Right hindlimb (tissue), 1 donor: ENCODE results near the gene THSD4.

Experiments
- DNase-seq: peaks from one replicate; pipeline ENCODE4 v3.0.0-alpha.2; 2018

THSD4 gene

DNA sequence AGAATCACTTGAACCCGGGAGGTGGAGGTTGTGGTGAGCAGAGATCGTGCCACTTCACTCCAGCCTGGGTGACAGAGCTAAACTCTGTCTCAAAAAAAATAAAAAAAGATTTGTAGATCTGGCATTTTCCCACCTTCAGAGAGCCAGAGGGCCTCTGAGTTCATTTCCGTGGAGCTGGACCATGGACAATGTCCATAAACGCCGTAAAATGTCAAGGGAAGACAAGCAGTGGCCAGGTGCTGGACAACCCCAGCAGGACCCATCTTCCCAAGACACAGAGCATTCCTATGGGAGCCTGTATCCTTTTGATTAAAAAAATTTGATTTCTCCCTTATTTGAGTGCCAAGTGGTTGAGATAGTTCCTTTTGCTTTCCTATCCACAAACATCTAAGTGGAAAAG lies 627.7 kb downstream of the THSD4 start:
- no peak for DNase-seq

DNA sequence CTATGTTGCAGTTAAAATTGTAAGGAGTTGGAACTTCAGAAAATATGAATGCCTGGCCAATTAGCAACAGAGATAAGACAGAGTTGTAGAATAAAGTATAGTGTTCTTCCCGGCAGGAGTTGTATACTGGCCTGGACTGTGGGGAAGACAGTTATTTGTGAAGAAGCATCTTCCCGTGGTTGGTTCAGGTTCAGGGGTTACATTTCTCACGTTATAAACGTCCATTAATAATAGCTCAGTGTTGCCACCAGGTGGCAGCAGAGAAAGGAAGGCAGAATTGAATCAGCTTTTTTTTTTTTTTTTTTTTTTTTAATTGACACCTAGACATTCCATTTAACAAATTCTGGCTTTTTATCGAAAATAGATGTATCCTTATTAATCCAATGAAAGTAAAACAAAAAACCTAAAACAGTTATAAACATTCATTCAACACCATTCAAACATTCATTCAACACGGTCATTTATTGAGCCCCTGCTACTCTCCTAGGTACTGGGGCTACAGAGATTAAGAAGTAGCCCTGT lies 628.7 kb downstream of the THSD4 start:
- DNase-seq = peak; percentile 57

DNA sequence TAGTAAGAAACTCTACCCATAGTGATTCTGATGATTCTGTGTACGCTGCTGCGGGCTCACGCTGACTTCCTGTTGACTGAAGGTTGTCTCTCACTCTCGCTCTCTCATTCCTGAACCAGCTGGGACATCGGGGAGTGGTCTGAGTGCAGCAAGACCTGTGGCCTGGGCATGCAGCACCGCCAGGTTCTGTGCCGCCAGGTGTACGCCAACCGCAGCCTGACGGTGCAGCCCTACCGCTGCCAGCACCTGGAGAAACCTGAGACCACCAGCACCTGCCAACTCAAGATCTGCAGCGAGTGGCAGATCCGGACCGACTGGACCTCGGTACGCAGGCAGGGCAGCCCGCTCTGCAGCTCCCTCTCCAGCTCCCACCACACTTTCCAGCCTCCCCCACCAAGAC lies 631.4 kb downstream of the THSD4 start:
- DNase-seq = no peak

DNA sequence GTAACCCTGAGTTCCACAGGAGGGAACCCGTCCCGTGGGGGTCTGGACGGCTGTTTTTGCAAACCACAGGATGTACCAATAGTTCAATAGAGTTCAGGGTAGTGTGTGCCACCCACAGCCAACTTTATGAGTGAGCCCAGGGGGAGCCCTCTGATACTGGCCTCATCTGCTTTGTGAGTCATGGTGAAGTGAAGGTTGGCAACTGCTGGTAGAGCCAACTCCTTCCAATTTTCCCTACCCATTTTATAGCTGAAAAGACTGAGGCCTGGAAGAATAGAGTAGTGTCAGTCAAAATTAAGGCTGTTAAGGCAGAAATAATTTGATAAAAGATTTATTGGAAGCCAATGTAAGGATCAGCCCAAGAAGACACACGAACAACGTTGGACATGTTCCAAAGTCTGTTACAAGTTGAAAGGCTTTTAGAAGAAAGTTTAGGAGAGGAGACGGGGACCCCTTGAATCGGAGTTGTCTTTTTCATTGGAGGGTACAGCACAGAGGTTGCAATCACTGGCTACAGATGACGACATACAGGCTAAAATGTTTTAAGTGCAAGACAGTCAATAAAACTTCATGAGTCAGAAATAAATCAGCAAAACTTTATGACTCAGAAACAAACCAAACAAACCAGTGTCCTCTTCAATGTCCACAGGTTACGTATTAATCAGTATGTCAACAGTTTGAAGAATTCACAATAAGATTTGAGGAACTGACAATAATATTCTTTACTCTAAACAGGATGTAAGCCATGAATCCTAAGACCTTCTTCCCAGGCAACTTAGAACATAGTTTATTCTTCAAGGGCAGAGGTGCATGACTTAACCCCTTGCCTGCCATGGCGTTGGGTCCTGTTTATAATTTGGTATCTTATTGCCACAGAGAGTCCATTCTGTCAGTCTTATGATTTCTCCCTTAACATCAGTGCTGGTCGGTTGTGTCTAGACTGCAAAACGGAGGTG lies 632.1 kb downstream of the THSD4 start:
- DNase-seq = no peak

DNA sequence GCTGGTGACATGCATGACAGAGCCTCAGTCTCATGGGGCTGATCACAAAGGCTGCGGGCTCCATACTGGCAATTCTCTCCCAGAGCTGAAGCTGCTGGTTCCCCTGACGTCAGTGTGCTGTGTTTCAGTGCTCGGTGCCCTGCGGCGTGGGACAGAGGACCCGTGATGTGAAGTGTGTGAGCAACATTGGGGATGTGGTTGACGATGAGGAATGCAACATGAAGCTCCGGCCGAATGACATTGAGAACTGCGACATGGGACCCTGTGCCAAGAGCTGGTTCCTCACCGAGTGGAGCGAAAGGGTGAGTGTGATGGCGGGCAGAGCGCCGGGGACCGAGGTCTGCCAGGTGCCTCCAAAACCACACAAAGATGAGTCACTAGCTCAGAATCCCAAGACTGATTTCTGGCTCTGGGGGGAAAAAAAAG lies 633.0 kb downstream of the THSD4 start:
- no peak for DNase-seq

DNA sequence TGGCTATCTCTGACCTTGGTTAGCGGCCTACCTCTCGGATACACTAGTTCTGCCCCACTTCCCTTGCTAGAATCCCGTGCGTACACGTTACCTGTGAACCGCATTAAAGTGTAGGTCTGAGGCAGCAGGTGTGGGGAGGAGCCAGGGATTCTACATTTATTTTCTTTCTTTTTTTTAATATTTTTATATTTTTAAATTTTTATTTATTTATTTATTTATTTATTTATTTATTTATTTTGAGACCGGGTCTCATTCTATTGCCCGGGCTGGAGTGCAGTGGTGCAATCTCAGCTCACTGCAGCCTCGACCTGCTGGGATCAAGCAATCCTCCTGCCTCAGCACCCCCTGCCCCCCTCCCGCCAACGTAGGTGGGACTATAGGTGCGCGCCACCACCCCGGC lies 634.2 kb downstream of the THSD4 start:
- no peak for DNase-seq

DNA sequence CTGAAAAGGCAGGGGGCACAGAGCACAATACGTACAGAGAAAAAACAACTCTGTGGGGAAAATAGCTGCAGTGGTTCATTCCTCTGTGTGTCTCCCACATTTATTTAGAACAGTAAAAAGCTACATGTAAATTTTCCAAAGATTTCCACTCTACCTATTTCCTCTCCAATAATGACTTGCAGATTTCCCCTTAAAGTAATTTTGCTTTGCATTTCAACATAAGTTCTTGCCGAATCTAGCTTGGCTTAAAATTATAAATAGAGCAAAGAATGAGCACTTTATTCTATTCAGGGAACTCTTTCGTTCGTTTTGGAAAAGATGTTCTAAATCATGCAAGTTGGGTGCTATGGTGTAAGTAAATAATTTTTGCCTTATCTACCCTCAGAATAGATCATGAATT lies 636.9 kb downstream of the THSD4 start:
- DNase-seq = no peak

DNA sequence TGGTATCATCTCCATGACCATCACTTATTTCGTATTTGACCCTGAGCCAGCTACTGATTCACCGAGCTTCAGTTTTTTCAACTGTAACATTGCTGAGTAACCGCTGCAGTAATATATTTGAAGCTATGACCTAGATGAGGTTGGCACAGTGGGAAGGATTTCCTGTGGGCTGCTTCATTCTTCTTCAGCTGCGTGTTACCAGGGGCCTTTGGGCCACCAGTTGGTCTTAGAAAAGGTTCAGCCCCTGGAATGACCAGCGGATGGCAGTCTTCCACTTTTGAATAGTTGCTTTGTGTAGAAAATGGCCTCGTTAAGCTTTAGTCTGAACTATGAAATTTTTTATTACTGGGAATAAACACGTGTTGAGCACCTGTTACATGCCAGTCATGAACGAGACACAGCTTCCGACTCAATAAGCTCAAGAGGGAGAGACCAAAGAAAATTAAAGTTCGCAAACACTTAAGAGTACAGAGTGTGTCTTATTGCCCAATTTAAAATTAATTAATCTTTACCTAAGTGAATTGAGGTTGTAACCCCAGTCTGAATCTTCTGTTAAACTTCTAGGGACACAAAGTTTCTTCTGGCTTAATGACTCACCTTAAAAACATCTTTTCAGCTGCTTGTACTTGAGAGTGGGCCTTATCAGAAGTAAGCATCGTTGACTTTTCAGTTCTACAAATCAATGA lies 637.5 kb downstream of the THSD4 start:
- peak; percentile 86 for DNase-seq

DNA sequence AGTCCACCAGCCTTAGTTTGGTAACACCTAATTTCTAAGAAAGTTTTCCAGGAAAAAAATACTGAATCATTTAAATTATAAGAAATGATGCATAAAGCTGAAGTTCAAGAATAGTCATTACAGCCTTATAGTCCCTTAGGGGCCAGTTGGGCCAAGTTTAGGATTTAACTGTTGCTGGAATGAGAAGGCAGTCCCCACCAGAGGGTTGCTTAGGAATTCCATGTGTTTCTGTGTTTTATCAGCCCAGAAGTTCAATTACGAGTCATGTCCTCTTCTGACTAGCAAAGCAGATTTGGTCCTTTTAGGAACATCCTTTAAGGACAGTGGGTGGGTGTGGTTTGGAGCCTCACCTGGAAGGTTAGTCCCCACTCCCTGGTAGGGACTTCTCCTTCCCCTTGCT lies 638.1 kb downstream of the THSD4 start:
- no peak for DNase-seq

DNA sequence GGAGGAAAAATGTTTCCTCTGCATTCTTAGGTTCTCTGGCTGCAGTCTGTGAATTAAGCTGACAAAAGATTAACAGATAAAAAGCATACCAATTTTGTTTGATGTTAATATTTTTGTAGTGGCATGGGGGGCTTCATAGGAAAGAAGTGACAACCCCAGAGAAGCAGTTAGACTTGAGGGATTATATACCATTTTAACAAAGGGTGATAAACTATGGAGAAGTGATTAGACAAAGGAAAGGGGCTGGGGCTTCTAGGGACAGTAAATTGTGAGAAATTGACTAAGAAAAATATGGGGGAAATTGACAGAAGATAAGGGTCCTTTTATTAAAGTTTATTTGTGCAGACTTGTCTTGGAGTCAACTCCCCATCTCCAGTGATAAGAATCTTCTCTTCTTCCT lies 639.4 kb downstream of the THSD4 start:
- DNase-seq = no peak

DNA sequence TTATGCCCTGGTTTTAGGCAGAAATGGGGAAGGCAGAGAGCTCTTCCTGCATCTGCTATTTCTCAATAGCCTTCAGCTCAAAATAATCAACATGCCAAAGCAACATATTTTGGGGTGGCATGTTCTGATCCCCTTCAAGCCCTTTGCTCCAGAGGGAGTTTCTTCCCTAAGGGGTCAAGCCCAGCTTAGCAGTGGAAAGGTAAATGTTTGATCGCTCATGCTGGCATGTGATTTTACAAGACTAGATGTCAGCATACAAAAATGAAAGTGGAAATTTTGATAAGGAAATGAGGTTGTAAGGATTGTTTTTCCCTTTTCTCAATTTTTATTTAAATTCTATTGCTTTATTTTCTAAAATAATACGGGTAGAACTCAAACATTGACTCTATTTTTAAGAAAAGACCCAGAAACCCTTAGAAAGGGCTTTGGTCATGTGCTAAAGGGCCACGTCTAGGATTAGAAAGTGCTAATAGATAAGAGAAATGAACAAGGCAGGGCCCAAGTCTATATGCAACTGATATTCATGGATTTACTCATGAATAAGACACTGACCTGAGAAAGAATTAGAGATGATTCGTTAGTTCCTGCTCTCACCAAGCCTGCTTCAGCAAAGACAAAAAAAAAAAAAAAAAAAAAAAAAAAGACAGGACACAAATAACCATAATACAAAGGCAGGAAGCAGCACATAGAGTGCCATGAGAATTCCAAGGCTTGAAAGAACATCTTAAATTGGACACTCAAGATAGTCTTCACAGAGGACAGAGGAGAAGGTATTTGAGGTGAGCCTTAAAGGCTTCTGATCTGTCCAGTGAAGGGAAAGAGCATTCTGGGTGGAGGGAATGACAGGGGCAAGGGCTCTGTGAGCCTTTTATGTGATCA lies 640.1 kb downstream of the THSD4 start:
- DNase-seq = no peak

DNA sequence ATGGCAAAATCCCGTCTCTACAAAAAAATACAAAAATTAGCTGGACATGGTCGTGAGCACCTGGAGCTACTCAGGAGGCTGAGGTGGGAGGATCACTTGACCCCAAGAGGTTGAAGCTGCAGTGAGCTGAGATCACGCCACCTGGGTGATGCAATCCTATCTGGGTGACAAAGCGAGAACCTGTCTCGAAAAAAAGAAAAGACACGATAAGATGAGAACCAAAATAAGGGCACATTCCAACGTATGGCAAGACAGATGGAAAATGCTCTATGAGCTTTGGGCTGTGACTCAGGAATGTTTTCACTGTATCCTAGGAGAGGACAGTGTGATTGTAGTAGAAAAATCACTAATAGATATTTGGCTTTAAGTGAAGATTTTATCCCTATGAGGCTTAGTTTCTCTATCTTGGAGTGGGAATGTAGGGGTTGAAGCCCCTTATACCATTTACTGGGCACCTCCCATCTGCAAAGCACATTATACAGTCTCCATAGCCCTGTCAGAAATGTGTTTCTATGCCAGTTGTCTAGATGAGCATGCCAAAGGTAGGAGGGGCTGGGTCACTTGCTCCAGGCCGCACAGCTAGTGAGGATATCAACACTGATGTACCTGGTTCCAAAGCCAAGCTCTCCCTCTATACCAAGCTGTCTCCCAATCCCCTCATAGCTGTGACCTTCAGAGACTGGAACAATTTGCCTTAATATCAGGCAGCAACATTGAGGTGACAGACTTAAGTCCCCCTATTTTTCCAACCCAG lies 641.5 kb downstream of the THSD4 start:
- DNase-seq = no peak

DNA sequence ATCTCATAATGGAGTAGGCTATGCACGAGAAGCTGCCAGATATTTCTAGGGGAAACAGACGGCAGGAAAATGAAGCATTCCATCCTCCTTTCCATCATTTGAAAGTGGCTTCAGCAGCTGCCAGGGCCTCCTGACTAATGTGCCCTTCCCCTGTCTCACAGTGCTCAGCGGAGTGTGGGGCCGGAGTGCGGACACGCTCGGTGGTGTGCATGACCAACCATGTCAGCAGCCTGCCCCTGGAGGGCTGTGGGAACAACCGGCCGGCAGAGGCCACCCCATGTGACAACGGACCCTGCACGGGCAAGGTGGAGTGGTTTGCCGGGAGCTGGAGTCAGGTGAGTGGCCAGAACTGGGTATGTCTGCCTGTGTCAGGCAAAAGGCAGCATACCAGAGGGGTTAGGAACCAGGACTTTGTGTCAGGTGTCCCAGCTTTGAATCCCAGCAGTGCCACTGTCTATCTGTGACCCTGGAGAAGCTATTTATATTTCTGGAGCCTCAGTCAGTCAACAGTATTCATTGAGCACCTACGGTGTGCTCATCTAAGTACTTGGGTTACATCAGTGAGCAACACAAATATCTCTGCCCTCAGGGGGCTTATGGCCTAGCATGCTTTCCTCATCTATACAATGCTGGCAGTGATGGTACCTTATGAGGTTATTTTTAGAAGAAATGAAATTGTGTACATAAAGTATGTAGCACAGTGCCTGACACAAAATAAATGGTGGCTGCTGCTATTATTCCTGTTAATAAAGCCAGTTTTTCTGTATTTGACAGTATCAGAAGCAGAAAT lies 642.7 kb downstream of the THSD4 start:
- DNase-seq = no peak

DNA sequence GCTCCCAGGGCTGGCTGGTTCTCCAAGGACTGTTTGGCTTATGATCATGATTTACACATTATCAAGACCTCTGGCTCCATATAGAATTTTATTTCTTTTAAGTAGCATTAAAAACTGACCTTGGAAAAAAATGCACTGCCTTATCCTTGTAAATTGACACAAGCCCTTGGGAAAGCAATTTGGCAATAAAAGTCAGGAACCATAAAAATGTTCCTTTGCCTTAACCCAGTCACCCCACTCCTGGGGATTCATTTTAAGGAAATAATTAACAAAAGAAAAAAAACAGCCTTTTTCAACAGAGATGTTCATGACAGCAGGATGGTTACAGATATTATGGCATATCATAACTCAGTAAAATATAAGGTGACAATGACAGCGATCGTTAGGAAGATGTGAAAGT lies 643.4 kb downstream of the THSD4 start:
- DNase-seq = no peak

DNA sequence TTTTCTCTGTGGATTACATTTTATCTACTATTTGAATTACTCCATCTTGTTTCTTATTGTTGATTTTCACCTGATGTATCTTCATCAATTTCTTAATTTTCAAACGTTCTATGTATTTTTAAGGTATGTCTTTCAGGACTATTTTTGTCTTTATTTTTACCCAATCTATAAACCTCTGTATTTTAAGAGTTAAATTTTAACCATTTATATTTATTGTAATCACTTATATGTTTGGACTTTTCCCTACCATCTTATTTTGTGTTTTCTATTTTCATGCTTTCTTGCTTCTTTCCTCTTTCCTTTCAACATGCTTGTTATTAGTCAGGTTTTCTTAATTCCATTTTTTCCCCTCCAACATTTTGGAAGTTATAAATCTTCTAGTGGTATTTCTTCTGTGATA lies 645.6 kb downstream of the THSD4 start:
- DNase-seq = no peak

DNA sequence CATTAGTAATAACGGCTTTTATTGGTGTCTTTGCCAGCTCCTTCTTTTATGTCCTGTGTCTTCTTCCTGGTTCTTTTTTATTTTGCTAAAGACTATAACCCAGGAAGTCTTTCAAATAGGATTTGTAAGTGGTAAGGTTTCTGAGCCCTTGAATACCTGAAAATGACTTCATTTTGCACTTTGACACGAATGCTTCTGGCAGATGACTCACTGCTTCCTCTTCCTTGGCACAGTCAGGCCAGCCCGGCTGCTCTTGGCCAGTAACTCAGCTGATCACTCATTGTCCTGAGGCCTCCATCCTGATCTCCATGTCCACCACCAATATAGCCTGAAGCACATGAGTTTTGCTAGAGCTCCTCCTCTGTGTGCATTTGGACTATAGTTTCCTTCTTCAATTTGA lies 646.4 kb downstream of the THSD4 start:
- DNase-seq = no peak

DNA sequence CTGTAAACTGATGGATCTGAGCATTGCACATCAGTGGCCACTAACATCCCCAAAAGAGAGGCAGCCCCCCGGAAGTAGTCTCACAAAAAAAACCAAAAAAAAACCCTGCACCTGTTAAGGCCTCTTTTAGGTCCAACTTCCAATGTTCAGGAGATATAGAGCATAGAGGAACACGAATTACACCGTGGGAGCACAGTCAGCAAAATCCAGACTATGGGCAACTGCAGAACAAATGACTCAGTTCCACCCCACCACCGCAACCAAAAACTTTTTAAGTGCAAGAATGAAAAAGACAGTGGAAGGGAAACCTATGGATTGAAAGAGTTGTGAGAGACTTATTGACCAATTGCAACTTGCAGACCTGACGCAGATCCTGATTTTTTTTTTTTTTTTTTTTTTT lies 652.9 kb downstream of the THSD4 start:
- no peak for DNase-seq

DNA sequence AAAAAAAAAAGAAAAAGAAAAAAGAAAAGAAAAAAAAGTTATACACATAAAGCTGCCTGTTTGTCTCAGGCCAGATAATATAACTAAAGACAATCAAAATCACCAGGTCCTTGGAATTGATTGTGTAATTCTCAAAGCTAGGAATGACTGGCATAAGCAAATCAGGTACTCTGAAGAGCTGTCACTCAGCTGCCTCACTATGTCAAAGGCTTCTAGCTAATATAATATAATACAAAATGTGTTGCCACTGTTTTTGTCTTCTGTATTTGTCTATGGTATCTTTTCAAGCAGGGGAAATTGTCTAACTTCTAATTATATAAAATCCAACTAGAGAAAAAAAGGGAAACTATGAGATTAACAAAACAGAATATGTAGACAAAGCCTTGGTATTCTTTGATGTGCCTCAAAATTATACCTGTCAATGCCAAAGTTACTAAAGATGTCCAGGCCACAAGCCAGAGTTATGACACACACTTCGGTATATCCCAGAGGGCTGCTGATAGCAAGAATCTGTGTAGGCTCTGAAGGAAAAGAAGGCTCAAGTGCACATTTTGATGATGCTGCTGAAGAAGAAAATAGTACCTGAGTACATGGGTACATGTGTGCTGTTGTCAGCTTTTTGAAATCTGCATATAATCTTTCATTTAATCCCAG lies 658.1 kb downstream of the THSD4 start:
- no peak for DNase-seq

DNA sequence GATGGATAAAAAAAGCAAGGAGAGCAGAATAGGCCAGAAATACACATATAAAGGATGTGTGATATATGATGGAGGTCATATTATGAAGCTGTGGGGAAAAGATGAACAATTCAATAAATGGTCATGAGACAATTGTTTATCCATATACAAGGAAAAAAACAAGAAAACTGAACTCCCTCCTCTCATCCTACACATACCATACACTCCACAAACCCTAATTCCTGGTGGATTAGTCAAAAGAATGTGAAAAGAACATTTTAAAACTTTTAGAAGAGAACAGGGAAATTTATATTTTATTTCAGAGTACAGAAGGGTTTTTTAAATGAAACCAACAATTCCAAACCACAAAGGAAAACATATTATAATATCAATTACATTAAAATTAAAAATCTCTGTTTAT lies 660.6 kb downstream of the THSD4 start:
- no peak for DNase-seq

DNA sequence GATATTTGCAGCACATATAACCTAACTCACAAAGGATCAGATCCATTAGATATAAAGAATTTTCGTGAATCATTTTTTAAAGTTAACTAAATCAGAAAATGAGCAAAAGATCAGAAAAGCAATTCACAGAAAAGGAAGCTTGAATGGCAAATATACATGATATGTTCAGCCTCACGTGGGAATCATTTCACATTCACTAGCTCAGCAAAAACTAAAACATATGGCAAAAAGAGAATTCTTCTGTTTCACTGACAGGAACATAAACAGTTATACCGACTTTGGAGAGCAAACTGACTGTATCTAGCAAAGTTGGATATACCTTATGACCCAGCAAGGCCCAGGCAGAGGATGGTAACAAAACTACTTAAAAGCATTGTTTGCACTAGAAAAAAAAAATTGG lies 661.0 kb downstream of the THSD4 start:
- DNase-seq = no peak
